Epithelial cell of proximal tubule (primary cell): Measurements from ENCODE around the gene EBLN1. TPM values are rescaled to one million over a fixed set of nuclear protein-coding genes. Genes with fewer than 3 reads are reported as not detected.

Experiments used
- DNase-seq: peaks from one replicate; pipeline ENCODE4 v3.0.0-alpha.2; 2011; ENCODE audit warnings: low read depth
- H3K4me3 ChIP-seq: 2 replicates; pipeline ENCODE4 v1.5.1; 2011; ENCODE audit warnings: low read depth, mild to moderate bottlenecking, low read length
- CTCF ChIP-seq: conservative IDR thresholded peaks from 2 replicates; pipeline ENCODE4 v1.5.1; 2012; ENCODE audit warnings: low read depth, mild to moderate bottlenecking, low read length
- total RNA-seq: library from RNA; depleted of rRNA; stranded (reverse); fragments of >200 nt; gene quantifications from 2 replicates; pipeline ENCODE4 v1.2.3, GENCODE V29; 2015

EBLN1 gene
- total RNA-seq, 1 donor from 2014 or later: not detected

DNA sequence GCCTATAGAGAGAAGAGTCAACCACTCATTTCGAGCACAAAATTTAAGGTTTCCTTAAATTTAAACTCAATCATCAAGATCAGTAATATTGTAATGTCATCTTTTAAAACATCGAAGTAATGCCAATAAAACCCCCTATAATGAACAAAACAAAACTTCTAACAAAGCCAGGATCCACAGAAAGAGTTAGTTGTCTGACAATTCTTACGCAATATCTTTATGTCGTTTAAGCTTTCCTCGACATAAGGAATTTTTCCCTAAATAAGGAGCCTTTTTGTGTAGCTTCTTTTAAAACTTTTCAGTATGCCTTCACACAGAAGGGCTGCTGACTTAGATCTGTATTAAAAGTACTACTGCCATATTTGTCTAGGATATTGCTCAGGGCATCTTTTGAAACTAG lies 7.5 kb downstream of the EBLN1 start:
- no peak for DNase-seq
- H3K4me3 ChIP-seq: no peak overlapping the region
- no peak for TF ChIP-seq CTCF

DNA sequence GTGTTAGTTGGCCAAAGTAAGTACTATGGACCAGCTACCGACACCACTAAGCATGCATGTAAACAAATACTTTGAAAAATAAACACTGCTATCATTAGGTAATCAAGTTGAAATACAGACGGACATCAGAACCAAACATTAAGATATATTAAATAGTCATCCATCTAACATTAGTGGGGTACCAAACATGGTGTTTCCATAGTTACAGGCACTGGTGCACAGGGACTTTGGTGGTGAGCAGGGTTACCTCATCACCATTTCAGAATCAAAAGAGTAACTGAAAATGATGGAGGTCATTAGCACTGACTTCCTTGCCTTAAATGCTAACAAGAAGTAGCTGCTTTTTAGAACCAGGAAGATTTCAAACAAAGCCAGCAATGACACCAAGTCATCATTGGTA lies 23.9 kb downstream of the EBLN1 start:
- no peak for DNase-seq
- no peak for TF ChIP-seq CTCF
- no peak overlapping the region for H3K4me3 ChIP-seq

- H3K4me3 ChIP-seq: no peak overlapping the region
- no peak for TF ChIP-seq CTCF
- no peak for DNase-seq
Measured at GRCh38 chr10:22185586-22185985, 32.2 kb downstream of the EBLN1 start.

DNA sequence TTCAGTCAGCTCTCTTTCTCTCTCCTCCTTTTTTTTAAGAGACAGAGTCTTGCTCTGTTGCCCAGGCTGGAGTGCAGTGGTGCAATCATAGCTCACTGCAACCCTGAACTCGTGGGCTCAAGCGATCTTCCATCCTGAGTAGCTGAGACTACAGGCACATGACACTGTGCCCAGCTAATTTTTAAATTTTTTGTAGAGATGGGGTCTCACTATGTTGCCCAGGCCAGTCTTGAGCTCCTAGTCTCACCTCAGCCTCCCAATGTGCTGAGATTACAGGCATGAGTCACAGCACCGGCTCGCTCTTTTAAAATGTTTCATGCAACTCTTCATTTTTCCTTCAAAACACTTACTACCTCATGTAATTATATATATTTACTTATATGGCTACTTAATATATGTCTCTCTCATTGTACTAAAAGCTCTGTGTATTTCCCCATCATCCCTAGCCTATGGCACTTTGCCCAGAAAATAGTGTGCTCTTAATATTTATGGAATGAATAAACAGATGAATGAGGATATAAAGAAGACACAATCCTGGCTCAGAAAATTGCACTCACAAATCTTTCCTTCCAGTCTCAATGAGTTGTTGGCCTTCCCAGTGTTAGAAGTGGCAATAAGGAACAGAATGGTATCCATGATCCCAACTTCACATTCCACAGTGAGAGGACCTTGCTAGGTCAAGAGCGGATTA lies 33.9 kb downstream of the EBLN1 start:
- TF ChIP-seq CTCF: no peak
- H3K4me3 ChIP-seq: no peak overlapping the region
- DNase-seq: no peak

DNA sequence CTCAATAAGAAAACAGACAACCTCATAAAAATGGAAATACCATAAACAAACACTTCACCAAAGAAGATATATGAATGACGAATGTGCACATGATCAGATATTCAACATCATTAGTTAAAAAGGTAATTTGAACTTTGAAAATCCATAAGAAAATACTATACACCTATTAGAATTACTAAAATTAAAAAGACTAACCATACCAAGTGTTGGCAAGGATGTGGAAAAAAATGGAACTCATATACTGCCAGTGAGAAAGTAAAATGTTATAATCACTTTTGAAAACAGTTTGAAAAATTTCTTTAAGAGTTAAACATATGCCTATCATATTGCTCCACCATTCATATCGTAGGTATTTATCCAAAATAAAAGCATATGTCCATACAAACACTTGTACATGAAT lies 37.1 kb downstream of the EBLN1 start:
- no peak for DNase-seq
- no peak for TF ChIP-seq CTCF
- no peak overlapping the region for H3K4me3 ChIP-seq

DNA sequence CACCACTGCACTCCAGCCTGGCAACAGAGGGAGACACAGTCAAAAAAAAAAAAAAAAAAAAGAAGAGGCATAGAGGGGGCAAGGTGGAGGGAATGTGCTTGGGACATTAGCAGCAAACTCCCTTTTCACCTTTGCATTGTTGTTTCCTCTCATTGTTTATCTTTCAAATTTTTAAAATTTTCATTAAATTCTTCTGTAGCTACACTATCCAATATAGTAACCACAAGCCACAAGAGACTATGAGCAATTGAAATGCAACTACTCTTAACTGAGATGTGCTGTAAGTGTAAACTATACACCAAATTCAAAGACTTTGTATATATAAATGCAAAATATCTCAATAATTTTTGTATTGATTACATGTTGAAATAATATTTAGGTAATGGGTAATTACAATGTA lies 43.4 kb downstream of the EBLN1 start:
- DNase-seq: no peak
- no peak for TF ChIP-seq CTCF
- no peak overlapping the region for H3K4me3 ChIP-seq

DNA sequence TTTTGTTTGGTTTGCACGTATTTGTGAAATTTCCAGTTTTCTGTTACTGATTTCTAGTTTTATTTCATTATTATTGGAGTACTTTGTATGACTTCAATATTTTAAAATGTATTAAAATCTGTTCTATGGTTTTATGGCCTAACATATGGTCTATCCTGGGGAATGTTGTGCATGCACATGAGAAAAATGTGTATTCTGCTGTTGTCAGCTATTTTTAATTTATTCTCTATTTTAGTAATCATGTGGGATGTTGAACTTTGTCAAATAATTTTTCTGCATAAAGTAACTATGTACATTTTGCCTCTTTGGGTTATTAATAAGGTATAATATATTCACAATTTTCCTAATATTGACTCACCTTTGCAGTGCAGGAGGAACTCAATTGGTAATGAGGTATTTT lies 46.7 kb downstream of the EBLN1 start:
- no peak overlapping the region for H3K4me3 ChIP-seq
- no peak for DNase-seq
- no peak for TF ChIP-seq CTCF
